Measurements from ENCODE around the gene PTGIS.

DNA sequence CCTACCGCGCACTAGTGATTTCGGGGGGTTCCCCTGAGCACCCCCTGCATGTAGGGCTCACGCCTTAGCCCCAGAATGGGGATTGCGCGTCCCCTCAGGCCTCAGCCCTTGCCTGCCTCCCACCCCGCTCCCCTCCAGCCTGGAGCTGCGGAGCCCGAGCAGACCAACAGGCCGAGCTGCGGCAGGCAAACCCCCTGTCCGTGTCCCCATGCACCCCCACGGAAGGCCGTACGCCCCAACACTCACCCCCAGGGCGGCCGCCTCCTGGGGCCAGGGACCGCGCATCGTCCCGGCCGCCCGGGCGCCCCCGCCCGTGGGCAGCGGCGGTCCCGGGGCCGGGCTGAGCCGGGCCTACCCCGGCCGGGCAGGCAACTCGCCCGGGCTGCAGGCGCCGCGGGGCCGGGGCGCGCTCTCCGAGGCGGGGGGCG lies 84.2 kb downstream of the PTGIS start:
- TF ChIP-seq EZH2 (IDR thresholded peaks at IDR 0.05; ENCODE audit: insufficient read depth, poor library complexity, severe bottlenecking) (no peak), EZH2phosphoT487 (IDR thresholded peaks at IDR 0.05; ENCODE audit: insufficient read depth, low read depth) (no peak)
